ENCODE results near the gene HARBI1.

HARBI1 gene

DNA sequence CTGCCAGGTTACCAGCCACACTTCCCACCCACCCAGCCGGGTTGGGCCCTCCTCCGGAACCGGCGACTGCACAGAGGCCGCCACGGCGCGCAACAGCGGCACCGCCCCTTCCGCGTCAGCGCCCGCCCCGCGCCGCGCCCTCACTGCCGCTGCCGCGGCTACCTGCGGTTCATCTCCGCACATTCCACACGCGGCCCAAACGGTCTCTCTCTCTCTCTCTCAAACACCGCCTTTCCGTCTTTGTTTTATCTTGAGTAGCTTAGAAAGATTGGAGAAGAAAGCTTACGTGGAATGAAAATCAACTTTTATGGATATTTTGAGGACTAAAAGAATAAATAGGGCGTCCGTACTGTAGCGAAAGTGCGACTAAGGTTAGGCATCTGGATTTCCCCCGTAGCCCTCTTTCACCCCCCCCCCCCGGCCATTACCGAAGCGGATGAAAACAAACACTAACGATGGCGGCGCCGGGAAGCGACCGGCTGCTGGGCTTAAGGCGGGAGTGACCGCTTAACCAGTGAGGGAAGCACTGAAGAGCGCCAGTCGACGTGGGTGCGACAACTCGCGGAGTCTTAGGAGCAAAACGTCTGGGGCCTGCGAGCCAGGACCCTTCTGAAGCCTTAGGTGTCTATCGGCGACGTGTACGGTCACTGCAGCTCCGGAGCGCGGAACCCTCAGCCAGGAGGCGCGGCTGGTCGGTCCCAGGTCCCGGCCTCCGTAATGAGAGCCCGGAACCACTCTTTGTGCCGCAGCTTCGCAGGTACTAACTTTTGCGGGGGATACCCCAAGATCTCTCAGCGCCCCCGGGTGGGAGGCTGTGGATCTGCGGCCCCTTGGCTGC lies at the start of gene HARBI1, which contains the start of gene ATG13:
Gene HARBI1, minus strand, starts transcription at position 94 of the 838 bp plus-strand sequence. CDS start 990 bp downstream, outside the sequence.
Gene ATG13, plus strand, starts transcription at position 420 of the 838 bp plus-strand sequence. CDS start 26,739 bp downstream, outside the sequence.
- peak; percentile 97 for DNase-seq (ENCODE audit: low read depth, low spot score)

DNA sequence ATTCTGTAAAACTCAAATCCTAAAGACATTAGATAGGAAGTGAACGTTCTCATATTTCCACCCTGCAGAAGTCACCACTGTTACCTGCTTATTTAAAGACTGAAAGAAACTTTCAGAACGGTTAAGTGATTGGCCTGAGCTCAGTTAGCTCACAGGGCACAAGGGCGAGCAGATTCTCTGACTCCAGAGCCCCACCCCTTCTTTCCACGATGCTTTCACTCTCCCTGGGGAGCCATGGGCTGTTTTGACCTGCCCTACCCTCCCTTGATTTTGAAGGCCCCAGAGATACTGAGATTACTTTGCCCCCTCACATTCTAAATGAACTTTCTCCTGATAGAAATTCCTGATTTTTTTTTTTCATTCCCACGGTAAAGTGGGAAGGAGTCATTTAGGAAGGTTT lies 49.5 kb upstream of the HARBI1 start:
- DNase-seq (ENCODE audit: low read depth, low spot score), result no peak

DNA sequence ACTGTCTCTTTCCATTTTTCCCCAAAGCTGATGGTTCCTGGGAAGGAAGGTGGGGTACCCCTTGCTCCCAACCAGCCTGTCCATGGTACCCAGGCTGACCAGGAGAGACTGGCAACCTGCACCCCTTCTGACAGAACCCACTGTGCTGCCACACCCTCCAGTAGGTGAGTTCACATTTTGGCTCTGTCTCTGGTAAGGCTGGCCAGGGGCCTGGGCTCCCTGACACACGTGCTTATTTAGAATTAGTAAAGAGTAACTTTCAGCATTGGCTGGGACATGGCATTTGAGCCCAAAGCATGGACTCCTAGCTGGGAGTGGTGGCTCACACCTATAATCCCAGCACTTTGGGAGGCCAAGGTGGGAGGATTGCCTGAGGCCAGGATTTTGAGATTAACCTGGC lies 48.3 kb upstream of the HARBI1 start:
- no peak for DNase-seq (ENCODE audit: low read depth, low spot score)

DNA sequence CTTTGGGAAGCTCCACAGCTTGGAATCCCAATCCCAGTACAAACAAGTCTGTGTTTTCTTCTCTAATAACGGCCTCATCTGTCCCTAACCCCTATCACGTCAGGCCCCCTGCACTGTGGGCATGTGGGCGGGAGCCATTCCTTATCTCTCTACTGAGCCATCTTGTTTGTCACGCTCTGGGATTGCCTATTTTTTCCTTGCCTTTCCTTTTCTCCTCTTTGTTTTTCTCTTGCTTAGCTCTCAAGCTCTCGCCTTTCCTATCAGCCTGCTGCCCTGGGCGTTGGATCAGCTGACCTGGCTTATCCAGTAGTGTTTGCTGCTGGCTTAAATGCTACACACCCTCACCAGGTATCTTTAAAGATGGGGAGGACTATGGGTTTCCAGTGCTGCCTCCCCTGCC lies 47.6 kb upstream of the HARBI1 start:
- DNase-seq (ENCODE audit: low read depth, low spot score), result no peak

DNA sequence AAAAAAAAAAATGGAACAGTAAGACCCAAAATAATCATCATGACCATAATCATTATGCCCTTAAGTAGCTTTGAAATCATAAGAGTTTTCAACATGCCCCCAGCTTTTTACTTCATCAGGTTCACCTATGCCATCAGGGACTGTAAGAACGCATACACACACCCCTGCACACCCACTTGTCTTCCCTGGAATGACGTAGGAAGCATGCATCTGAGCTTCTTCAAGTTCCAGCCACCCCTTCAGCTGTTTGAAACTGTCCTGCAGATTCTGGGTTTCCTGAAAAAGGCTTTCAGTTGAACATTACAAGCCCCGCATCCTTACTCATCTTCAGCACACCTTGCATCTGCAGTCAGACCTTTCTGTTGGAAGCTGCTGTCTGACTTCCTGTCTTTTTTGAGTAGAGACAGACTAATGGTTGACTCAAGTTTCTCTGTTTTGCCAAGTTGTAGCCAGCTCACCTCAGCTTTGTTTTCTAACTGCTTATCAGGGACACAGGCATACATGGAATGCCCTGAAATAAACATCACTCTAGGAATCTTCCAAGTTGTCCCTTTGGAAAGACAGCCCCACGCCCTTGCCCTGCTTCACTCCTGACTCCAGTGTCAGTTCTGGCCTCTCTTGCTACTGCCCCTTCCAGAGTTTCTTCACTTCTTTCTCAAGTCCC lies 46.4 kb upstream of the HARBI1 start:
- no peak for DNase-seq (ENCODE audit: low read depth, low spot score)

- DNase-seq (ENCODE audit: low read depth, low spot score), result no peak
Observed at GRCh38 chr11:46662366-46662765, 45.3 kb upstream of the HARBI1 start.

- DNase-seq (ENCODE audit: low read depth, low spot score), result no peak
Observed at GRCh38 chr11:46661836-46662235, 44.8 kb upstream of the HARBI1 start.

GRCh38 chr11:46659908-46660307 lies 42.9 kb upstream of the HARBI1 start:
- peak; percentile 82 for DNase-seq (ENCODE audit: low read depth, low spot score)

DNA sequence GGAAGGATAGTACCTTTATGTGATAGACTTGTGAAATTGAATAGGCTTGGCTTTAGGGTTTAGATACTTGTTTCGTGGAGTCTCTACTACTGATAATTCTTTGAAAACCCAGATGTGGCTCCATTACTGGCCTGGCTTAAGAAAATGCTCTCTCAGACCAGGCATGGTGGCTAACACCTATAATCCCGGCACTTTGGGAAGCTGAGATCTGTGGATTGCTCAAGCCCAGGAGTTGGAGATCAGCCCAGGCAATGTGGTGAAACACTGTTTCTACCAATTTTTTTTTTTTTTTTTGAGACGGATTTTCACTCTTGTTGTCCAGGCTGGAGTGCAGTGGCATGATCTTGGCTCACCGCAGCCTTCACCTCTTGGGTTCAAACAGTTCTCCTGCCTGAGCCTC lies 41.2 kb upstream of the HARBI1 start:
- DNase-seq (ENCODE audit: low read depth, low spot score), result peak; percentile 74

GRCh38 chr11:46657186-46657585 lies 40.2 kb upstream of the HARBI1 start:
- no peak for DNase-seq (ENCODE audit: low read depth, low spot score)

DNA sequence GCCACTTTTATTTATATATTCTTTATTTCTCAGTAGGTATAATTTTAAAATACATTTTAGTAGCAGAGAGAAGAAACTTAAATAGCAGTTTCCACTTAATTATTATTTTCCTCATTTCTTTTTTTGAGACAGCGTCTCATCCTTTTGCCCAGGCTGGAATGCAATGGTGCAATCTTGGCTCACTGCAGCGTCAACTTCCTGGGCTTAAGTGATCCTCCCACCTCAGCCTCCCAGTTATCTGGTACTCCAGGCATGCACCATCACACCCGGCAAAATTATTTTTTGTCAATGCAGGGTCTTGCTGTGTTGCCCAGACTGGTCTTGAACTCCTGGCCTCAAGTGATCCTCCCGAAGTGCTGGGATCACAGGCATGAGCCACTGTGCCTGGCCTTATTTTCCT lies 38.6 kb upstream of the HARBI1 start:
- DNase-seq (ENCODE audit: low read depth, low spot score), result no peak

GRCh38 chr11:46649180-46649738 lies 32.2 kb upstream of the HARBI1 start:
- peak; percentile 94 for DNase-seq (ENCODE audit: low read depth, low spot score)

- DNase-seq (ENCODE audit: low read depth, low spot score), result no peak
Observed at GRCh38 chr11:46643986-46644385, 27.0 kb upstream of the HARBI1 start.

DNA sequence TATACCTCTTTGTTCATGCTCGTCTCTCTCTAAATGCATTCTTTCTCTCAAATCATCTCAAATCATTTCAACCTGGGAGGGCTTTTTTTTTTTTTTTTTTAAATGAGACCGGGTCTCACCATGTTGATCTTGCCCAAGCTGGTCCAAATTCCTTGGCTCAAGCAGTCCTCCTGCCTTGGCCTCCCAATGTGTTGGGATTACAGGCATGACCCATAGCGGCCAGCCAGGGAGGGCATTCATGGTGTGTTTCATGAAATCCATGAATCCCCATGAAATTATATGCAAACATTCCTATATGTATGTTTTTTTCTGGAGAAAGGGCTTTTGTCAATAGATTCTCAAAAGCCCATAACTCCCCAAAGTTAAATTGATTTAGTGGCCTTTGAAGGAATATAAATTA lies 26.5 kb upstream of the HARBI1 start:
- DNase-seq (ENCODE audit: low read depth, low spot score), result no peak

DNA sequence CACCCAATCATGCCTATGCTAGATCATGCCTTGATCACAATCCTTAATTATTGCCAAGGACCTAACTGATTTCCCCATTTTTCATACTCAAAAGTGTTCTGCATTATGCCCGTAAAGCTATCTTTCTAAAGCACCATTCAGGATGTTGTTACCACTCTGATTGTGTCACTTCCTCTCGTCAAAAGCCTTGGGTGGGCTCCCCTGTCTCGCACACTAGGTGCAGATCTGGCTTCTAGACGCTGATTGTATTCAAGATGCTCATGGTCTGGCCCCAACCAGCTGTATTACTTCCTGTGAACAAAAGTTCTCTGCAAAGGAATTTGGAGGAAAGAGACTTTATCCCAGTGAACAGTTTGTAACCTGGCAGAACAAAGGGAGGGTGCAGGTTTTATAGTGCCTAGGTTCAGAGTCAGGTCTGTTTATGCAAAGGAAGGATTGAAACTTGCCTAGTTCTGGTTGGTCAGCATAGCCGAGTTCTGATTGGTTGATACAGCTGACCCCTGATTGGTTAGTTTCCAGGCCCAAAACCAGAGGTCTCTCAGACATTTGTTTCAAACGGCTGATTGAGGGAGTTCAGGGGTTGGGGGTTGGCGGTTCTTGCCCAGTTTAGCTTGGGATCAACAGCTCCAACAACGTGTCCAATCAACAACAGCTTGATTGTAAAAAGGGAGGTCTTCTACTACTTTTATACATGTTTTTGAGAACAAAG lies 25.8 kb upstream of the HARBI1 start:
- DNase-seq (ENCODE audit: low read depth, low spot score), result no peak

GRCh38 chr11:46641639-46642038 lies 24.6 kb upstream of the HARBI1 start:
- DNase-seq (ENCODE audit: low read depth, low spot score), result no peak

DNA sequence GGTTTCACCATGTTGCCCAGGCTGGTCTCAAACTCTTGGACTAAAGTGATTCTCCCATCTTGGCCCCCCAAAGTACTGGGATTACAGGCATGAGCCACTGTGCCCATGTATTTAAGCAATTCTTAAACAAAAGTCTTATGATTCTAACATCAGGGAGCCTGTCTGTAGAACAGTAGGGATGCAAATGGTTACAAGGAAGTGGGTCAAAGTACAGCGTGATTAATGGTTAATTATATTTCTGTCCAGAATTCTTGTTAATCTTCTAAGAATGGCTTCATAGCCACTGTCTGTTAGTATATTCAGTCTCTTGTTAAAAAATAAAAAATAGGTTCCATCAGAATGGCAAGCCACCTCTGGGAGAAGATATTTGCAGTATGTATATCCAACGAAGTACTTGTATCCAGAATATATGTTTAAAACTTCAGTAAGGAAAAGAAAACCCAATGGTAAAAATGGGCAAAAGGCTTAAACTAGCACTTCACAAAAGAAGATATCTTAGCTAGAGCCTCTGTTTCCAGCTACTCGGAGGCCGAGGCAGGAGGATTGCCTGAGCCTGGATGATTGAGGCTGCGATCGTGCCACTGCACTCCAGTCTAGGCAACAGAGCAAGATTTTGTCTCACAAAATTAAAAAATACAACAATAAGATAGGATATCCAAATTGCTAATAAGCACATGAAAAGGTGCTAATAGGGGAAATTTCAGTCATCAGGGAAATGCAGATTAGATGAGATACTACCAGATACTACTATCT lies 23.2 kb upstream of the HARBI1 start:
- no peak for DNase-seq (ENCODE audit: low read depth, low spot score)

DNA sequence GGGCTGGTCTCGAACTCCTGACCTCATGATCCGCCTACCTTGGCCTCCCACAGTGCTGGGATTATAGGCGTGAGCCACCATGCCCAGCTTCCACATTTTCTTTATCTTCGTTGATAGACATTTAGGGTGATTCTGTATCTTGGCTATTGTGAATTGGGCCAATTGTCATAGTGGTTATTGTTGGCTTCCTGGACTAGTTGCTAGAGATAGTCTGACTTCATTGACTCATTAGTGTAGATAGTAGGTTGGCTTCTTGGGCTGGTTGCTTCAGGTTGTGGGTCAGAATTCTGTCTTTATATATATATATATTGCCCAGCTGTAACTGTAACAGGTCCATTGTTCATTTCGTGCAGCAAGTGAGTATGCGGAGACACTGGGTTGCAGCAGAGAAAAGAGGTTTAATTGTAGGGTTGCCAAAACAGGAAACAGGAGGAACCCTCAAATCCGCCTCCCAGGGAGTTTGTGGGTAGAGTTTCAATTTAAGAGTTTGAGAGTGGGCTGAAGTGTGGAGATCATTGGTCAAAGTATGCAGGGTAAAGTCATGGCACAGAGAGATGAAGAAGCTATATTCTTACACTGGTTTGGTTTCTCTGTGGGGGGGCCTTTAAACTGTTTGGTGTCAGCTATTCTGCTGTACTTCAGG lies 22.3 kb upstream of the HARBI1 start:
- DNase-seq (ENCODE audit: low read depth, low spot score), result peak; percentile 7

GRCh38 chr11:46637546-46637945 lies 20.5 kb upstream of the HARBI1 start:
- no peak for DNase-seq (ENCODE audit: low read depth, low spot score)

- no peak for DNase-seq (ENCODE audit: low read depth, low spot score)
Observed at GRCh38 chr11:46635557-46636139, 18.6 kb upstream of the HARBI1 start.
